Transverse colon (tissue), 4 donors: ENCODE data around the gene INHBA. TPM values are rescaled to one million over a fixed set of nuclear protein-coding genes. Genes with fewer than 3 reads are reported as not detected.

ENCODE experiments used
- DNase-seq: peaks from one replicate; pipeline ENCODE4 v3.0.0-alpha.2; 2019
- H3K27ac ChIP-seq, 4 donors: fragments of 200-600 bp; sonication (generic); 2 replicates each; pipeline ENCODE4 v1.5.1; 2016 to 2018; ENCODE audit warnings: inconsistent platforms in 4 of 4
- H3K27me3 ChIP-seq: fragments of 200-600 bp; sonication (generic); 2 replicates; pipeline ENCODE4 v1.5.1; 2017; ENCODE audit warnings: inconsistent platforms
- H3K36me3 ChIP-seq, 4 donors: fragments of 200-600 bp; sonication (generic); 2 replicates each; pipeline ENCODE4 v1.5.1; 2017 to 2019; ENCODE audit warnings: inconsistent platforms in 4 of 4
- H3K4me1 ChIP-seq, 4 donors: fragments of 200-600 bp; sonication (generic); 2 replicates each; pipeline ENCODE4 v1.5.1; 2017 to 2020; ENCODE audit warnings: inconsistent platforms in 4 of 4
- H3K4me3 ChIP-seq, 4 donors: fragments of 200-600 bp; sonication (generic); 1 replicate in 1 of 4; 2 replicates in 3 of 4; pipeline versions ENCODE4 v1.5.1 to v1.6.1; 2017 to 2019; ENCODE audit warnings: inconsistent platforms in 4 of 4
- H3K9me3 ChIP-seq, 2 donors: fragments of 200-600 bp; sonication (generic); 2 replicates each; pipeline ENCODE4 v1.5.1; 2017 to 2019; ENCODE audit warnings: inconsistent platforms in 2 of 2
- CTCF ChIP-seq, 5 experiments: fragments of 200-600 bp in 3 of 5; fragments of 450-650 bp in 2 of 5; sonication (generic) in 3 of 5; IDR thresholded peaks; 1 replicate in 2 of 5; 2 replicates in 3 of 5; pipeline ENCODE4 v1.5.1; 2016 to 2017; ENCODE audit warnings: antibody characterized with exemption in 5 of 5, inconsistent platforms in 3 of 5, mild to moderate bottlenecking in 2 of 5, moderate library complexity in 1 of 5
- EP300 ChIP-seq: sonication (generic); formaldehyde crosslinking; IDR thresholded peaks from one replicate; pipeline ENCODE4 v1.6.1; 2017; ENCODE audit warnings: antibody characterized with exemption, low read depth
- POLR2A ChIP-seq: fragments of 450-650 bp; IDR thresholded peaks from one replicate; pipeline ENCODE4 v1.6.1; 2016; ENCODE audit warnings: antibody characterized with exemption, mild to moderate bottlenecking, moderate library complexity
- POLR2AphosphoS5 ChIP-seq, 3 donors: sonication (generic); formaldehyde crosslinking; IDR thresholded peaks; one replicate each; pipeline ENCODE4 v1.6.1; 2016; ENCODE audit warnings: antibody characterized with exemption in 3 of 3
- WGBS, 2 donors: methylation state at CpG; one replicate each; pipeline ENCODE4 v1.1.5; 2018; ENCODE audit warnings: low coverage in 1 of 2; 5-methylcytosine and 5-hydroxymethylcytosine counted together
- in situ Hi-C, 4 donors: fragments of 200-750 bp; cut with MboI; loops; one replicate each; pipeline versions ENCODE4 v1.15.0 to v1.15.1; 2017; ENCODE audit warnings: low sequenced_read_pairs in 3 of 4, low pct_ligation_motif_present in 1 of 4, low pct_unique_long_range_greater_than_20kb in 1 of 4
- intact Hi-C: fragments of 100-400 bp; cut with DNase I; formaldehyde crosslinking; loops from one replicate; pipeline ENCODE4 v1.15.1; 2023; ENCODE audit warnings: low total_unique reads
- total RNA-seq, 4 donors: library from RNA; depleted of rRNA; stranded (reverse); fragments of >200 nt; gene quantifications; one replicate each; pipeline ENCODE4 v1.1.0, GENCODE V29; 2016

INHBA gene
- total RNA-seq, 4 donors from 2014 or later, result 0.14 to 1.1 (median 1.00) TPM; not detected in 1

- no peaks in the 10 kb centered on the region for H3K9me3 ChIP-seq
- no peaks in the 10 kb centered on the region for H3K36me3 ChIP-seq
- TF ChIP-seq POLR2A (no peak), EP300 (no peak), CTCF (IDR thresholded peaks at IDR 0.05) (peak in 3 of 5 experiments; percentile 6 to 29 (median 12)), POLR2AphosphoS5 (IDR thresholded peaks at IDR 0.05) (no peak)
- no peak for DNase-seq
- H3K27me3 ChIP-seq, result peaks cover 16% of the 10 kb centered on the region
- in situ Hi-C loops, result loop anchor here in 1 of 4 donors (10.0 kb wide), 1 partner anchor 1369 kb away; no protein-coding TSS in a partner anchor
- H3K27ac ChIP-seq, result no peak overlapping the region
- H3K4me3 ChIP-seq, result no peak overlapping the region
- 55 to 71% methylated on average over 7 to 10 of the region's 10 CpGs for WGBS, 2 donors
- H3K4me1 ChIP-seq, result peaks cover 0 to 9% (median 0%) of the 10 kb centered on the region in 4 donors
- intact Hi-C loops, result no loop called here
Observed at GRCh38 chr7:41693150-41693997, 9.5 kb downstream of the INHBA start.

- H3K27ac ChIP-seq, result no peak overlapping the region
- no peak overlapping the region for H3K4me3 ChIP-seq
- in situ Hi-C loops (loop anchor here in 1 of 4 donors (10.0 kb wide), 1 partner anchor 1367 kb away; no protein-coding TSS in a partner anchor), intact Hi-C loops (no loop called here)
- H3K36me3 ChIP-seq, result no peaks in the 10 kb centered on the region
- no peaks in the 10 kb centered on the region for H3K9me3 ChIP-seq
- H3K27me3 ChIP-seq, result peaks cover 16% of the 10 kb centered on the region
- peaks cover 0 to 9% (median 0%) of the 10 kb centered on the region in 4 donors for H3K4me1 ChIP-seq
- WGBS, 2 donors, result 49 to 50% methylated on average over 3 to 7 of the region's 7 CpGs
- TF ChIP-seq EP300 (no peak), POLR2A (no peak), POLR2AphosphoS5 (IDR thresholded peaks at IDR 0.05) (no peak), CTCF (IDR thresholded peaks at IDR 0.05) (no peak)
- DNase-seq, result no peak
Observed at GRCh38 chr7:41692251-41692650, 10.6 kb downstream of the INHBA start.

- 62 to 91% methylated on average over 1 to 3 of the region's 3 CpGs for WGBS, 2 donors
- Histone ChIP-seq H3K4me1 (peaks cover 0 to 6% (median 0%) of the 10 kb centered on the region in 4 donors), H3K27me3 (peaks cover 16% of the 10 kb centered on the region), H3K9me3 (no peaks in the 10 kb centered on the region), H3K36me3 (no peaks in the 10 kb centered on the region), H3K27ac (no peak overlapping the region), H3K4me3 (no peak overlapping the region)
- TF ChIP-seq CTCF (IDR thresholded peaks at IDR 0.05) (no peak), EP300 (no peak), POLR2A (no peak), POLR2AphosphoS5 (IDR thresholded peaks at IDR 0.05) (no peak)
- DNase-seq, result no peak
- intact Hi-C loops, result no loop called here
- in situ Hi-C loops, result loop anchor here in 1 of 4 donors (10.0 kb wide), 1 partner anchor 1367 kb away; no protein-coding TSS in a partner anchor
Observed at GRCh38 chr7:41691286-41692190, 11.4 kb downstream of the INHBA start.

- in situ Hi-C loops (loop anchor here in 1 of 4 donors (10.0 kb wide), 1 partner anchor 1365 kb away; no protein-coding TSS in a partner anchor), intact Hi-C loops (no loop called here)
- H3K4me1 ChIP-seq, result no peaks in the 10 kb centered on the region
- peaks cover 13% of the 10 kb centered on the region for H3K27me3 ChIP-seq
- no peaks in the 10 kb centered on the region for H3K36me3 ChIP-seq
- WGBS, 2 donors, result 94 to 96% methylated on average over 9 to 16 of the region's 16 CpGs
- no peak overlapping the region for H3K27ac ChIP-seq
- no peak overlapping the region for H3K4me3 ChIP-seq
- DNase-seq, result no peak
- H3K9me3 ChIP-seq, result no peaks in the 10 kb centered on the region
- TF ChIP-seq POLR2AphosphoS5 (IDR thresholded peaks at IDR 0.05), result no peak
- no peak for TF ChIP-seq POLR2A
- no peak for TF ChIP-seq CTCF (IDR thresholded peaks at IDR 0.05)
- TF ChIP-seq EP300, result no peak
Observed at GRCh38 chr7:41689815-41690214, 13.1 kb downstream of the INHBA start.
